Activated naive CD4-positive, alpha-beta T cell treated with anti-CD3 and anti-CD28 coated beads, Interleukin-2, amount 50 U/mL, for 16 hours (primary cell): Measurements from ENCODE around the gene GDF9.

Experiments used
- DNase-seq: peaks from one replicate; pipeline ENCODE4 v3.0.0-alpha.2; 2020

Gene GDF9

GRCh38 chr5:132834057-132834456, 32.2 kb downstream of the GDF9 start:
- DNase-seq: no peak

DNA sequence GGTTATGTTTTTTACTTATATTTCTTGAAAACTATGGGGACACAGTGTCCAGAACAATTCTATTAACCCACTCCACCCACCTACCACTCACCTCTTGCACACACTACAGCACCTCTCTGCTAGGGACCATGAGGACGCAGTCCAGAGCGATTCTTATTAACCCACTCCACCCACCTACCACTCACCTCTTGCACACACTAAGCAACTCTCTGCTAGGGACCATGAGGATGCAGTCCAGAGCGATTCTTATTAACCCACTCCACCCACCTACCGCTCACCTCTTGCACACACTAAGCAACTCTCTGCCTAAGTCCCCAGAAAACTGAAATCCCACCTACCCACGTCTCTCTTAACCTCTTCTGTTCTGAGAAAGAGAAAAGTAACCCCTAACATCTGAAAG, 33.7 kb downstream of the GDF9 start:
- DNase-seq: no peak

GRCh38 chr5:132831095-132831860, 35.0 kb downstream of the GDF9 start:
- no peak for DNase-seq

- peak; percentile 26 for DNase-seq
Observed at GRCh38 chr5:132830436-132831094, 35.7 kb downstream of the GDF9 start, which contains the start of gene SHROOM1. Gene SHROOM1, minus strand, starts transcription at chr5:132830647. Its CDS starts 4,507 bp downstream, at chr5:132826140.

DNA sequence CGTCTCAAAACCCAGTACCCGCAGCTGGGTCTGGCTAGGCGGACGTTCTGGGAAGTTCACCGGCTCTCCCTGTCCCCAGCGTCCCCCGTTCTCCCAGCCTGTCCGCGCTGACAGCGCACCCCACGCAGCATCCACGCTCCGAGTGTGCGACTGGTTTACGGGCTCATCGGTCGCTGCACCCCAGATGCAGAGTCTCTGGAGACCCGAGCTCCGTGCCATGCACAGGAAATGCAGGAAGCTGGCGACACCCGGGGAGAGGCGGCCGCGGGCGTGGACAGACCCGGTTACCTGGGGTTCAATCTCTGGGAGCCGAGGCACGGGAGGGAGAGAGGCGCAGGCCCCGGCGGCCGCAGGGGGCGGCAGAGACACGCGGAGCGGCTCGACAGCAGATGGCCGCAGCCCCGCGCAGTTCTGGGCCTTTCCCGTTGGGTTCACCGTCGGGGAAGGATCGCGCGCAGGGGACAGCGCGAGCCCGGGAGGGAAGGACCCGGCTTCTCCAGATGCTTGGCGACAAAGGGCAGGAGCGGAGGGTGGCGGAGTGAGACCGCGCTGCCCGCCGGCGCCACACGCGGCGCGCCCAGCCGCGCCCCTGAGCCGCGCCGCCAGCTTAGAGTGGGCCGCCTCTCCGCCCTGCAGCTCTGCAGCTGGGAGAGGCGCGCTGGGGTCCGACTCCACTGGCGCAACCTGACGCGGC, 36.4 kb downstream of the GDF9 start:
- DNase-seq: peak; percentile 75

DNA sequence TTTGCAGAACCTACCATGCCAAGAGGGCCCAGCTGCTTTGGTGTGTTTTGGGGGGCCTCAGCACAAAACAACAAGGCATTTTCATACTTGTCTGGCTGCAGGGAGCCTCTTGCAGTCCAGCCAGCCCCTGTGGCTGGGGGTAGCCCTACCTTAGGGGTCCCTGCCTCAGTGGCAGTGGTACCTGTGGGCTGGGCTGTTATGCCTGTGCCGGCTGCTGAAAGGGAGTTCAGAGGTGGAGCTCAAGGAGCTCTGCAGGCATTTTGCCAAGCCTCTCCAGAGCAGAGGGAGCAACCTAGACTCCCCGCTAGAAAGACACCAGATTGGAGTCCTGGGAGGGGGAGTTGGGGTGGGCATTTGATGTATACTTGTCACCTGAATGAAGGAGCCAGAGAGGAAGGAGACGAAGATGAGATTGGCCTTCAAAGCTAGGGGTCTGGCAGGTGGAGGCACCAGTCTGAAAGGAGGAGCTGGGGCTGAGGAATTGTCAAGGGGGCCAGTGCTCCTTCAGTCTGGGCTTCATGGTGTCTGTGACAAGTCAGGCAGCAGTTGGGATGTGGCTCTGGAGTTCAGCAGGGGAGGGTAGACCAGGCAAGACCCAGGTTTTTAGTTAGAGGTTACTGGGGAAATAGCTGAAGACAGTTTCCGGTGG, 37.3 kb downstream of the GDF9 start:
- no peak for DNase-seq

DNA sequence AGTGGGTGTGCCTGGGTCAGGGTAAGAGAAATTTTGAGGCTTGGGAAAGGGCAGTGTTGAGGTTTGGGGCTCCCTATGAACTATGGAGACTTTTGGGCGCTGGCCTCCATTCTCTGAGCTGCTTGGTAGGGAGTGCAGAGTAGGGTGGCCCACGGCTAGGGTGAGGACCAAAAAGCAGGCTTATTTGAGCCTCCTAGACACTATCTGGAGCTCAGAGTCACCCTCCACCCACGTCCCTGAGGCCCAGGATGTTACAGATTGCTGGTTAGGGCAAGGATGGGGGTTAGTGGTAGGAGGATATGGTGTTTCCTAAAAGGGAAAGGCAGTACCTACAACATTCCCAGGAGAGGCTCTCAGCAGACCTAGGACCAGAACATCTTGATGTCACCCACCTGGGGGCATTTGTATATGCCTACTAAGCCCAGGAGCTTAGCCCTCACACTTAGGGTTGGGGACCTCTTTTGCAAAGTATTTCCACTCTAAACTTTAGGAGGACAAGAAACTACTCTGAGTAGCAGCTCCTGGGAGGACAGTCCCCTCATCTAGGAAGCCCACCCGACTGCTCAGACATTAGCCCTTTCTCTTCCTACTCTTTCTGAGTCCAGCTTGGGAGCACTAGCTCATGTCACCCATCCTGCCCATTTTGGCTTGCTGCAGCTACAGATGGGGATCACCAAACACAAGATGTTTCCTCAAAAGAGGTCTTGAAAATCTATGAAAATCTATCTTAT, 38.2 kb downstream of the GDF9 start:
- no peak for DNase-seq

DNA sequence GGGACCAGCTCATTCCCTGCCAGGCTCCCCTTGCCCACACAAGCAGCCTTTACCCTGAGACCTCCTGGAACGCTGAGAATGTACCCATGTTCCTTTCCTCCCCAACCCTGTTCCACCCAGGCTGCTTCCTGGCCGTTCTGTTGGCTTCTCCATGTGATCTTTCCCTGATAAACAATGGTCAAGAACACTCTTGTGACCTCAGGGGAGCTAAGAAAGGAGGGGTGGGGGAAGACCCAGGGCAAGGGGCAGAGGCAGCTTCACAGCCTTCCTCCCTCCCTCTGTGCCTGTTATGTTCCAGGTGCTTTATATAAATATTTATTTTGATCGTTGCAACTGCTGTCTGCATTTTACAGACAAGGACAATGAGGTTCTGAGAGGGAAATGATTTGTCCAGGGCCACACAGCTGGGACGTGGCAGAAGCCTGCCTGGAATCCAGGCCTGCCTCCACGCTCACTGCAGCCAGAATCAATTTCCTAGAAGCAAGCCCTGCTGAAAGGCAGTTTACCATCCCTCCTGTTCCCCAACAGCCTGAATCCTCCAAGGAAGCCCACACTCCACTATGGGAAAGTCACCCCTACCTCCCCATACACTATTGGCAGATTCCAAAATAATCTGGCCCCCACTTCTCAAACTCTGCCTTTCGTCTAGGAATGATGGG, 39.7 kb downstream of the GDF9 start:
- DNase-seq: no peak

GRCh38 chr5:132825834-132826391, 40.4 kb downstream of the GDF9 start:
- DNase-seq: no peak

DNA sequence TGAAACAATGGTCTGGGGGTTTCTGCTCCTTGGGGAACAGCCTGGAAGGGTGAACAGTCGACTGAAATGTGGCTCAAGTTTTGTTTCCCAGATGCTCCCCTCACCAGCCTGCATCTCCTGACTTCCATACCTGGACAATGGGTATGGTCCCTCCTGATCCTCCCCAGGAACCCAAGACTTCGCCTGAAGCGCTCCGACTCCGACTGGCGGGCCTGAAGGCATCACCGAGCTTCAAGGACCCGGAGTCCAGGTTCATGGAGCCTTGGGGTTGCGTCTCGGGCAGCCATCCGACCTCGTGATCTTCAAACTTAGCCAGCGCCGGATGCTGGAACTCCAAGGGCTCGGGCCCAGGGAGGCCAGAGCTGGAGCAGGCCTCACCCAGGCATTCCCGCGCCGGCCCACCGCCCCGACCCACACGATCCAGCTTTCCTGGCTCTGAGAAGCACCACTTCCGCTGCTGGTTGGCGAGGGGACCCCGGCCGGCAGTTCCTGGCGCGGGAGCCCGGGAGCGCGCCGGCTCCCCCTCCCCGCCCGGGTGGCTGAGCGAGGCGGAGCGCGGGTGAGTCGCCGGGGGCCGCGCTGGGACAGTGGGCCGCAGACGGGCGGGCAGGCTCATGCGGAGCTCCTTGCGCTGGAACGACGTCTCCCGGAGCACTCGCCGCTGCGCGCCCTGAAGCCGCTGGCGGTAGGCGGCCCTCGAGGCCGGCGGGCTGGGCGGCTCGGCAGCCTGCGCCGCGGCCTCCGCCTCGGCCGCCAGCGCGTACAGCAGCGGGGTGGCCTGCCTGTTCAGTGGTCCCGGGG, 41.0 kb downstream of the GDF9 start:
- DNase-seq: no peak

GRCh38 chr5:132824426-132824825, 41.8 kb downstream of the GDF9 start:
- DNase-seq: no peak

DNA sequence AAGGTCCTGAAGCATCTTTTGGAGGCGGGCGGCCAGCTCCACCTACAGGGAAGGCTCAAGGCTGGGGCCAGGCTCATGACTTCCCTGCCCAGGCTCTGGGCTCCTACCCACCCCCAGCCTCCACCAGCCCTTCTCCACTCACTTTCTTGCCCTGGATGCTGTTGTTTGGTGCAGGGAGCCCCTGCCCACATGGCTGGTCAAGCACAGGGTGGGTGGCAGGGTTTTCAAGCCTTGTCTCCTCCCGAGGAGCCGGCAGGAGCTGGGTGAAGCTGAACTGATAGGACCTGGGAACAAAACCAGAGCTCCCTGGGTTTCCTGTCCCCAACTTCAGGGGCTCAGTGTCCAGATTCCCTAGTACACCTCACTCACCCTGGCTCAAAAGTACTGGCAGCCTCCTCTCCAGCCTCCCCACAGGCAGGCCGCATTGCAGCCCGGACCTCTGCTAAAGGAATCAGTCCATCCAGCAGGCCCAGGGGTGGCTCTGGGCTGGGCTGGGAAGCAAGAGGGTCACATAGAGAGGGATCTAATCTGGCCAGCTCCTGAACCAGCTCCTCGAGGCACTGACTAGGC, 42.7 kb downstream of the GDF9 start:
- DNase-seq: no peak

- no peak for DNase-seq
Observed at GRCh38 chr5:132822650-132823480, 43.4 kb downstream of the GDF9 start.

- no peak for DNase-seq
Observed at GRCh38 chr5:132821791-132822190, 44.5 kb downstream of the GDF9 start.

- no peak for DNase-seq
Observed at GRCh38 chr5:132821350-132821749, 44.9 kb downstream of the GDF9 start.

DNA sequence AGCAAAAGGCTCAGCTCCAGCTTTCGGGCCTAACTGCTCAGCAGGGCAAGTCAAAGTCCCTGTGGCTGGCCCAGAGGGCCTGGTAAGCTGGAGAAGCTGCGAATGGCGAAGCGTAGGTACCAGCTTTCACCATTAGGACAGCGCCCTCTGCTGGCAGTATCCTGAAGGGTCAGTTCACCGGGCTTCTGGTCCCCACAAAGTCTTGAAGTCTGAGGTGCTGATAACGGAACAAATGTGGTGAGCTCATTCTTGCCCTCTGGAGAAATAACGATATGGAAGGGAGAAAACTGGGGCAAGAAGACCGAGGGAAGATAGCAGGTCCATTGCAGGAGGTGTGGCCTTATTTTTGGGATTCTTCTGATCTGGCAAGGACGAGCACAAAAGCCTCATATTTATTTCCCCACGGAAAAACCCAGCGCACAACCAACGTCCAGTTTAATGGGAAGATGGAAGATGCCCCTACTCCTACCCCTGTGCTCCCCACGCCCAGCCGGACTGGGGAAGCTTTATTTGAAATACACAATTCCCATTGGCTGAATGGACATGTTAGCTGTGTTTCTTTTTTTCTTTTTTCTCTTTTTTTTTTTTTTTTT, 46.0 kb downstream of the GDF9 start:
- peak; percentile 86 for DNase-seq

GRCh38 chr5:132819468-132819867, 46.8 kb downstream of the GDF9 start:
- DNase-seq: no peak

DNA sequence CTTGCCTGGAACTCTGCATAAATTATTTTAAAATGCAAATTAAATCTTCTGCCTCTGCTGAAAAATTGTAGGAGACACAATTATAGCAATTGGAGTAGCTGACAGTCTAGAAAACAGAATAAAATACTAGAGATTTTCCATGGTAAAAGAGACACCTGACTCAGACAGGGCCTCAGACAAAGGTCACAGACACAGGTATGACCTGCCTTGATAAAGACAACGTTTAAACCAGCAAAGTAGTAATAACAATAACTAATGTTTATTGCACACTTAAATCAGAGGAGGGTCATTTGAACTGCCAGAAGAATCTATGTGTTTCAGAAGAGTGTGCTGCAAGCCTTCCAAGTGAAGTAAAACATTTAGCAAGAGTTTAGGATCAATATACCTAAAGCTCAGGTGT, 49.3 kb downstream of the GDF9 start:
- no peak for DNase-seq

DNA sequence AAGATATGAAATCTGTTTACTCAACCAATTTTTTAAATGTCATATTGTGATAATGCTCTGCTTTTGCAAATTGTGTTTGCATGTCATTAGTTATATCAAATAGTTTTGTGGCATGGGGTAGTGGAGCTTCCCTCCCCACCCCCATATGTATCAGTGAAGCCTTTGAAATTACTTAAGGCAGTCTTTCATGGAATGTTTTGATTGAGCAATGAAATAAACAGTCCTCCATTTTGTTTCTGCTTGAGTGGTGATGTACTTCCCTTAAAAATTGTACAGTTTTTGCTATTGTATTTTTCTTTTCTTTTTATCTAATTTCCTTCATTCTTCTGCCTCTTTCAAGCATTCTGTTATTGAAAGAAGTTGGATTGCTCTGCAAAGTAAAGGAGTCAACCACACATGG, 49.7 kb downstream of the GDF9 start:
- no peak for DNase-seq
